HepG2 (cell line): ENCODE results near the gene LRRC40.

Source experiments
- HNRNPLL ChIP-seq: fragments of 200-400 bp; formaldehyde crosslinking; IDR thresholded peaks from 2 replicates; pipeline ENCODE4 v1.6.1; 2017; ENCODE audit warnings: mild to moderate bottlenecking, low read depth, low read length; ENCODE audit not compliant: poor library complexity, severe bottlenecking
- KLF13 ChIP-seq: sonication (generic); formaldehyde crosslinking; IDR thresholded peaks from 2 replicates; pipeline ENCODE4 v1.4.0; 2020; ENCODE audit warnings: mild to moderate bottlenecking, missing genetic modification reagents
- POLR2A ChIP-seq, 2 experiments: IDR thresholded peaks; 2 replicates each; pipeline ENCODE4 v1.6.1; 2011; ENCODE audit warnings: low read depth in 2 of 2, low read length in 2 of 2, mild to moderate bottlenecking in 1 of 2, moderate library complexity in 1 of 2; ENCODE audit not compliant: insufficient read depth in 1 of 2
- ZNF33B ChIP-seq: sonication (generic); formaldehyde crosslinking; IDR thresholded peaks from 2 replicates; pipeline ENCODE4 v1.5.1; 2020; ENCODE audit warnings: mild to moderate bottlenecking, missing genetic modification reagents
- ZNF354B ChIP-seq: sonication (generic); formaldehyde crosslinking; IDR thresholded peaks from 2 replicates; pipeline ENCODE4 v1.8.0; 2022; ENCODE audit warnings: mild to moderate bottlenecking, missing genetic modification reagents
- TF ChIP-seq, protein P1 (sequence below), 2 experiments: IDR thresholded peaks; 2 replicates each; pipeline ENCODE4 v1.6.1; 2011 to 2012; ENCODE audit warnings: low read length in 2 of 2, borderline replicate concordance in 1 of 2, low read depth in 1 of 2, mild to moderate bottlenecking in 1 of 2, moderate library complexity in 1 of 2

DNA sequence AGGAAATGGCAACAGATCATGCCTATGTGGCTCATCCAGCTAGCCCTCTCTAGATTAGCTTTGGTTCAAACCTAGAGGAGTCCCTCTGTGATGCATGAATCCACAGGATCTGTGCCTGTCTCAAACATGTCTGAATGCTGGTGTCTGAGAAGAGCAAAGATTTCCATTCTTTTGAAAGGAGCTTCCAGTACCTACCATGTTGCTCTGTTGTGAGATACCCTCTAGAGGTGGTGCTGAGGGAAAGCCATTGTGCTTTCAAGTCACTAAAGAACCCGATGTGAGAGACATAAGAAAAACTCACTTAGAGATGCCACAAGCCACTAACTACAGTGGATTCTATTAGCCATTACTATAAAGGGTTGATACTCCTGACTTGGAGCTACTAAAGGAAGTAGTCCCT, 103.6 kb downstream of the LRRC40 start:
- TF ChIP-seq, protein P1, sequence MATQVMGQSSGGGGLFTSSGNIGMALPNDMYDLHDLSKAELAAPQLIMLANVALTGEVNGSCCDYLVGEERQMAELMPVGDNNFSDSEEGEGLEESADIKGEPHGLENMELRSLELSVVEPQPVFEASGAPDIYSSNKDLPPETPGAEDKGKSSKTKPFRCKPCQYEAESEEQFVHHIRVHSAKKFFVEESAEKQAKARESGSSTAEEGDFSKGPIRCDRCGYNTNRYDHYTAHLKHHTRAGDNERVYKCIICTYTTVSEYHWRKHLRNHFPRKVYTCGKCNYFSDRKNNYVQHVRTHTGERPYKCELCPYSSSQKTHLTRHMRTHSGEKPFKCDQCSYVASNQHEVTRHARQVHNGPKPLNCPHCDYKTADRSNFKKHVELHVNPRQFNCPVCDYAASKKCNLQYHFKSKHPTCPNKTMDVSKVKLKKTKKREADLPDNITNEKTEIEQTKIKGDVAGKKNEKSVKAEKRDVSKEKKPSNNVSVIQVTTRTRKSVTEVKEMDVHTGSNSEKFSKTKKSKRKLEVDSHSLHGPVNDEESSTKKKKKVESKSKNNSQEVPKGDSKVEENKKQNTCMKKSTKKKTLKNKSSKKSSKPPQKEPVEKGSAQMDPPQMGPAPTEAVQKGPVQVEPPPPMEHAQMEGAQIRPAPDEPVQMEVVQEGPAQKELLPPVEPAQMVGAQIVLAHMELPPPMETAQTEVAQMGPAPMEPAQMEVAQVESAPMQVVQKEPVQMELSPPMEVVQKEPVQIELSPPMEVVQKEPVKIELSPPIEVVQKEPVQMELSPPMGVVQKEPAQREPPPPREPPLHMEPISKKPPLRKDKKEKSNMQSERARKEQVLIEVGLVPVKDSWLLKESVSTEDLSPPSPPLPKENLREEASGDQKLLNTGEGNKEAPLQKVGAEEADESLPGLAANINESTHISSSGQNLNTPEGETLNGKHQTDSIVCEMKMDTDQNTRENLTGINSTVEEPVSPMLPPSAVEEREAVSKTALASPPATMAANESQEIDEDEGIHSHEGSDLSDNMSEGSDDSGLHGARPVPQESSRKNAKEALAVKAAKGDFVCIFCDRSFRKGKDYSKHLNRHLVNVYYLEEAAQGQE (IDR thresholded peaks at IDR 0.05; ENCODE audit: borderline replicate concordance in 1 of 2, low read depth in 1 of 2, low read length in 2 of 2): no peak
- TF ChIP-seq KLF13 (CRISPR knock-in tag) (no peak), POLR2A (IDR thresholded peaks at IDR 0.05; ENCODE audit: insufficient read depth in 1 of 2, low read depth in 2 of 2, low read length in 2 of 2) (no peak), ZNF354B (no peak), ZNF33B (CRISPR knock-in tag) (no peak), HNRNPLL (no peak)
